ENCODE results near the gene WASL. TPM values are rescaled to one million over a fixed set of nuclear protein-coding genes. Genes with fewer than 3 reads are reported as not detected.

Gene WASL
- total and polyA plus RNA-seq, 2 of the 13 experiments (the other 11 are each of a cell fraction or from before 2014, with no cell fraction given), result 7.9 to 12.8 TPM

- no peaks in the 10 kb centered on the region for H3K27me3 ChIP-seq (ENCODE audit: control insufficient read depth in 1 of 2, insufficient read depth in 2 of 2, low read length in 2 of 2)
- no peak overlapping the region for H2AFZ ChIP-seq (ENCODE audit: low read length)
- ChIA-PET POLR2A (no interaction called here), CTCF (ENCODE audit: low intra/inter-chr PET ratio, low total read pairs) (no interaction called here)
- peaks cover 4 to 39% of the 10 kb centered on the region in 2 experiments for H3K36me3 ChIP-seq (replicated peaks in 1 of 2; ENCODE audit: control insufficient read depth in 1 of 2, insufficient read depth in 2 of 2, low read length in 2 of 2)
- DNase-seq (ENCODE audit: low spot score) (no peak), ATAC-seq (no peak), FAIRE-seq (no peak)
- in situ Hi-C loops (cut with HindIII; ENCODE audit: extremely low pct_ligation_motif_present, low pct_unique_long_range_greater_than_20kb) (loop anchor here (5.0 kb wide), 1 partner anchor 173 kb away; no protein-coding TSS in a partner anchor), intact Hi-C loops (cut with micrococcal nuclease; ENCODE audit: unreplicated experiment) (no loop called here)
- 78% methylated on average over 3 of the region's 3 CpGs for WGBS (ENCODE audit: low lambda C conversion rate)
- no peaks in the 10 kb centered on the region for H4K20me1 ChIP-seq (ENCODE audit: insufficient read depth, low read length)
- no peak overlapping the region for H3K4me3 ChIP-seq (replicated peaks in 1 of 3; ENCODE audit: insufficient read depth in 1 of 3, low read depth in 2 of 3, low read length in 3 of 3)
- no peak overlapping the region for H3K27ac ChIP-seq (ENCODE audit: extremely low read length, insufficient read depth, low read length)
- H3K9me3 ChIP-seq (ENCODE audit: low read length), result no peaks in the 10 kb centered on the region
- H3K4me1 ChIP-seq (ENCODE audit: insufficient read depth, low read length), result no peaks in the 10 kb centered on the region
- H3K4me2 ChIP-seq (ENCODE audit: low read depth, low read length), result no peak overlapping the region
- TF ChIP-seq ZNF782 (CRISPR knock-in tag; IDR thresholded peaks at IDR 0.05; ENCODE audit: borderline replicate concordance) (no peak), DZIP1 (CRISPR knock-in tag; IDR thresholded peaks at IDR 0.05) (no peak), GLI4 (CRISPR knock-in tag; IDR thresholded peaks at IDR 0.05; ENCODE audit: borderline replicate concordance) (no peak), GATA4 (IDR thresholded peaks at IDR 0.05; ENCODE audit: borderline replicate concordance, low read depth) (no peak), SP140L (CRISPR knock-in tag; IDR thresholded peaks at IDR 0.05; ENCODE audit: borderline replicate concordance) (no peak), ZBTB2 (CRISPR knock-in tag; IDR thresholded peaks at IDR 0.05; ENCODE audit: low read depth) (no peak), NFIC (IDR thresholded peaks at IDR 0.05; ENCODE audit: low read length) (no peak), MBD4 (IDR thresholded peaks at IDR 0.05; ENCODE audit: borderline replicate concordance, low read length) (no peak), KDM6A (CRISPR knock-in tag; IDR thresholded peaks at IDR 0.05; ENCODE audit: low read depth) (no peak), RNF219 (CRISPR knock-in tag; IDR thresholded peaks at IDR 0.05) (no peak), THYN1 (CRISPR knock-in tag; IDR thresholded peaks at IDR 0.05; ENCODE audit: borderline replicate concordance, low read depth) (no peak), ZNF775 (CRISPR knock-in tag; IDR thresholded peaks at IDR 0.05; ENCODE audit: borderline replicate concordance) (no peak)
- no peak overlapping the region for H3K9ac ChIP-seq (ENCODE audit: insufficient read depth, low read depth, low read length)
- no TSS peak for BruUV-seq (replicated peaks)
- H3K79me2 ChIP-seq (ENCODE audit: insufficient read depth, low read length), result no peaks in the 10 kb centered on the region
These were observed 59.6 kb downstream of the WASL start for GRCh38 chr7:123689250-123689649.
